H1 (cell line): ENCODE measurements around the gene MSANTD2. TPM values are rescaled to one million over a fixed set of nuclear protein-coding genes. Genes with fewer than 3 reads are reported as not detected.

ENCODE experiments used
- CTCF ChIA-PET: fragments of 300-600 bp; sonication (Branson Sonifier 250); formaldehyde crosslinking; loops from one replicate; lab custom pipeline; 2021; ENCODE audit not compliant: partially characterized antibody; lab: Charles Lee
- POLR2A ChIA-PET: fragments of 300-600 bp; sonication (Branson Sonifier 250); formaldehyde crosslinking; loops from one replicate; lab custom pipeline; 2021; ENCODE audit warnings: inconsistent platforms; ENCODE audit not compliant: partially characterized antibody; lab: Charles Lee
- DNase-seq, 2 experiments: peaks; one replicate each; pipeline versions ENCODE4 v3.0.0 to v3.0.0-alpha.2; 2010 to 2022; ENCODE audit warnings: low spot score in 2 of 2, low read depth in 1 of 2, mixed read lengths in 1 of 2
- FAIRE-seq: peaks from 2 replicates; lab custom pipeline; 2011; peaks lifted over from hg19 to GRCh38; lab: Jason Lieb, UNC
- H2AFZ ChIP-seq: 2 replicates; pipeline ENCODE4 v1.8.1; 2012; ENCODE audit warnings: low read length, inconsistent platforms
- H2AK5ac ChIP-seq: 2 replicates; pipeline ENCODE4 v1.6.1; 2013; ENCODE audit warnings: low read depth, low read length
- H2BK120ac ChIP-seq: replicated peaks from 2 replicates; pipeline ENCODE3; 2013; ENCODE audit warnings: low read depth, low read length, inconsistent platforms
- H2BK12ac ChIP-seq: 2 replicates; pipeline ENCODE4 v1.6.1; 2013; ENCODE audit warnings: low read depth, low read length
- H2BK15ac ChIP-seq: 2 replicates; pipeline ENCODE4 v1.6.1; 2013; ENCODE audit warnings: low read length
- H2BK20ac ChIP-seq: 2 replicates; pipeline ENCODE4 v1.6.1; 2013; ENCODE audit warnings: low read length
- H2BK5ac ChIP-seq: 2 replicates; pipeline ENCODE4 v1.6.1; 2013; ENCODE audit warnings: low read depth, low read length
- H3K14ac ChIP-seq: 2 replicates; pipeline ENCODE4 v1.6.1; 2013; ENCODE audit warnings: inconsistent platforms; ENCODE audit not compliant: insufficient read length
- H3K18ac ChIP-seq: 2 replicates; pipeline ENCODE4 v1.6.1; 2013; ENCODE audit warnings: low read length; ENCODE audit errors: extremely low read depth
- H3K23ac ChIP-seq: 2 replicates; pipeline ENCODE4 v1.6.1; 2013; ENCODE audit warnings: inconsistent platforms; ENCODE audit not compliant: insufficient read length
- H3K23me2 ChIP-seq: 2 replicates; pipeline ENCODE4 v1.6.1; 2013; ENCODE audit warnings: low read depth, low read length
- H3K27ac ChIP-seq: 2 replicates; pipeline ENCODE4 v1.6.1; 2011; ENCODE audit warnings: low read depth, low read length, inconsistent platforms
- H3K27me3 ChIP-seq, 4 experiments: replicated peaks in 1 of 4; 1 replicate in 1 of 4; 2 replicates in 3 of 4; pipeline versions ENCODE4 v1.6.1 to v1.8.1; 2011 to 2013; ENCODE audit warnings: low read length in 3 of 4, mild to moderate bottlenecking in 3 of 4, inconsistent platforms in 2 of 4, mixed read lengths in 2 of 4, moderate library complexity in 1 of 4; ENCODE audit not compliant: control insufficient read depth in 3 of 4, insufficient read depth in 3 of 4; ENCODE audit errors: extremely low read depth in 1 of 4
- H3K36me3 ChIP-seq, 4 experiments: 2 replicates each; pipeline versions ENCODE4 v1.6.1 to v1.8.1; 2011 to 2013; ENCODE audit warnings: mild to moderate bottlenecking in 4 of 4, low read length in 3 of 4, moderate library complexity in 2 of 4, control low read depth in 1 of 4, inconsistent platforms in 1 of 4; ENCODE audit not compliant: insufficient read depth in 4 of 4, control insufficient read depth in 2 of 4
- H3K4ac ChIP-seq: replicated peaks from 2 replicates; pipeline ENCODE3; 2013; ENCODE audit warnings: low read length, low read depth, mixed read lengths, inconsistent platforms; ENCODE audit not compliant: insufficient read length
- H3K4me1 ChIP-seq, 4 experiments: replicated peaks in 1 of 4; 1 replicate in 1 of 4; 2 replicates in 3 of 4; pipeline versions ENCODE4 v1.6.1 to v1.8.1; 2011 to 2013; ENCODE audit warnings: low read length in 3 of 4, inconsistent platforms in 2 of 4, mixed read lengths in 1 of 4; ENCODE audit not compliant: insufficient read depth in 4 of 4, control insufficient read depth in 3 of 4
- H3K4me2 ChIP-seq, 2 experiments: 2 replicates each; pipeline versions ENCODE4 v1.6.1 to v1.8.1; 2011 to 2013; ENCODE audit warnings: low read depth in 2 of 2, low read length in 2 of 2, control low read depth in 1 of 2, inconsistent platforms in 1 of 2, mild to moderate bottlenecking in 1 of 2; ENCODE audit not compliant: insufficient read depth in 1 of 2
- H3K4me3 ChIP-seq, 4 experiments: fragments of 200-600, 300-600 bp in 1 of 4; sonication (generic), shearing (Covaris generic), sonication (Bioruptor Twin) in 1 of 4; 2 replicates each; pipeline versions ENCODE4 v1.5.1 to v1.8.1; 2011 to 2016; ENCODE audit warnings: low read length in 4 of 4, low read depth in 3 of 4, control low read depth in 2 of 4, inconsistent platforms in 2 of 4, mild to moderate bottlenecking in 2 of 4, mixed read lengths in 1 of 4, moderate library complexity in 1 of 4; ENCODE audit not compliant: insufficient read depth in 2 of 4; ENCODE audit errors: extremely low read depth in 1 of 4
- H3K56ac ChIP-seq: replicated peaks from 2 replicates; pipeline ENCODE3; 2013; ENCODE audit warnings: low read depth, mild to moderate bottlenecking, mixed read lengths, low read length, inconsistent platforms; ENCODE audit not compliant: insufficient read length
- H3K79me1 ChIP-seq: 2 replicates; pipeline ENCODE4 v1.6.1; 2013; ENCODE audit warnings: low read depth, low read length, control low read depth
- H3K79me2 ChIP-seq, 2 experiments: 2 replicates each; pipeline versions ENCODE4 v1.6.1 to v1.8.1; 2012 to 2013; ENCODE audit warnings: low read length in 2 of 2, mild to moderate bottlenecking in 2 of 2, inconsistent platforms in 1 of 2; ENCODE audit not compliant: insufficient read depth in 2 of 2, control insufficient read depth in 1 of 2
- H3K9ac ChIP-seq, 4 experiments: replicated peaks in 1 of 4; 1 replicate in 1 of 4; 2 replicates in 3 of 4; pipeline versions ENCODE4 v1.6.1 to v1.8.1; 2011 to 2013; ENCODE audit warnings: low read depth in 3 of 4, low read length in 3 of 4, control low read depth in 2 of 4, mild to moderate bottlenecking in 2 of 4, moderate library complexity in 2 of 4, inconsistent platforms in 1 of 4; ENCODE audit errors: extremely low read depth in 1 of 4
- H3K9me3 ChIP-seq, 2 experiments: 2 replicates each; pipeline versions ENCODE4 v1.6.1 to v1.8.1; 2012 to 2013; ENCODE audit warnings: mild to moderate bottlenecking in 2 of 2, moderate library complexity in 2 of 2, control low read depth in 1 of 2, inconsistent platforms in 1 of 2, low read depth in 1 of 2, low read length in 1 of 2, mixed read lengths in 1 of 2; ENCODE audit not compliant: insufficient read depth in 2 of 2
- H4K20me1 ChIP-seq, 2 experiments: replicated peaks in 1 of 2; 2 replicates each; pipeline versions ENCODE3 to v1.8.1; 2011 to 2013; ENCODE audit warnings: inconsistent platforms in 2 of 2, low read length in 2 of 2, mild to moderate bottlenecking in 1 of 2; ENCODE audit not compliant: insufficient read depth in 2 of 2, control insufficient read depth in 1 of 2
- H4K5ac ChIP-seq: 2 replicates; pipeline ENCODE4 v1.6.1; 2013; ENCODE audit warnings: low read length, low read depth, mixed read lengths, inconsistent platforms; ENCODE audit not compliant: insufficient read length
- H4K8ac ChIP-seq: 2 replicates; pipeline ENCODE4 v1.8.0; 2013; ENCODE audit warnings: mild to moderate bottlenecking, moderate library complexity, low read length, inconsistent platforms; ENCODE audit not compliant: insufficient read depth; ENCODE audit errors: extremely low read depth
- H4K91ac ChIP-seq: replicated peaks from 2 replicates; pipeline ENCODE3; 2013; ENCODE audit warnings: low read length, mixed read lengths, inconsistent platforms; ENCODE audit not compliant: insufficient read length
- BCL11A ChIP-seq, 2 experiments: IDR thresholded peaks; one replicate each; pipeline ENCODE4 v1.6.1; 2011; ENCODE audit warnings: low read depth in 2 of 2, low read length in 2 of 2, mild to moderate bottlenecking in 2 of 2
- EGR1 ChIP-seq: IDR thresholded peaks from 2 replicates; pipeline ENCODE4 v1.6.1; 2011; ENCODE audit warnings: low read depth, low read length, borderline replicate concordance
- TAF7 ChIP-seq: optimal IDR thresholded peaks from 2 replicates; pipeline ENCODE3; 2011; ENCODE audit warnings: low read depth, mild to moderate bottlenecking, inconsistent platforms, low read length, moderate library complexity, borderline replicate concordance
- WGBS, 2 experiments: shearing (Covaris generic) in 1 of 2; methylation state at CpG; one replicate each; pipeline versions ENCODE4 v1.1.6 to v1.1.7; 2013 to 2015; ENCODE audit warnings: low lambda C conversion rate in 2 of 2, mixed read lengths in 2 of 2, inconsistent platforms in 1 of 2, low coverage in 1 of 2, missing lambda C conversion rate in 1 of 2; ENCODE audit not compliant: insufficient replicate concordance in 2 of 2, insufficient coverage in 1 of 2, insufficient read length in 1 of 2; ENCODE audit errors: extremely low coverage in 1 of 2, missing lambda C conversion rate in 1 of 2; 5-methylcytosine and 5-hydroxymethylcytosine counted together
- polyA plus RNA-seq, 7 experiments: library from polyadenylated mRNA; depleted of rRNA in 3 of 7; stranded (reverse) in 5 of 7; unstranded in 2 of 7; fragments of >200 nt in 5 of 7; fragments of 200-250 nt in 2 of 7; gene quantifications; 1 replicate in 5 of 7; 2 replicates in 1 of 7; 4 replicates in 1 of 7; pipeline versions ENCODE4 v1.2.1 to v1.2.3, GENCODE V29; 2011 to 2013; ENCODE audit warnings: missing spikeins in 2 of 7, mixed read lengths in 2 of 7
- total RNA-seq: library from RNA; stranded (reverse); fragmentation: NEBNext Ultra II Directional; extraction: Animal tissue kit (Norgen Biotek cat#: 25700); gene quantifications from 2 replicates; pipeline ENCODE4 v1.2.1, GENCODE V29; 2021

The MSANTD2 gene
- total and polyA plus RNA-seq, 2 of the 8 experiments (the other 6 are each of a cell fraction or from before 2014, with no cell fraction given): 8.2 to 15.9 TPM

DNA sequence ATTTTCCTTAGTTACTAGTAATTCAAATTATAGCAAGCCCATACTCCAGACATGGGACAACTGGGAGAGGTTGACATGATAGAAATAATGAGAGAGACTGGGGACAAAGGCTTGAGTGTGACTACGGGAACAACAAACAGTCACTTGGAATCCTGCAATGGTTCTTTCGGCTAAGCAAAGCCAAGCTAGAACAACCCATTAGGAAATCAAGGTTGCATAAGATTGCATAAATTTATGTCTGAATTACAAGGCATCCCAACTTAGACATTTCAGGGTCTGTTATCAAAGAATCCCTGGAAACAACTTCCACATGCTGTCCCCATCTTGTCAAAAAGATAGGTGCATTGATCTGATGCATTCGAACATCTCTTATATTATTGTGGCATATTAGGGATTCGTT is 70.6 kb downstream of the MSANTD2 start:
- Histone ChIP-seq H3K79me2 (no peaks in the 10 kb centered on the region), H4K20me1 (no peaks in the 10 kb centered on the region), H3K27me3 (peaks cover 0 to 6% (median 4%) of the 10 kb centered on the region in 4 experiments; a peak in 5 of 7 replicates), H2BK5ac (no peak overlapping the region), H2AK5ac (no peak overlapping the region), H3K23ac (no peak overlapping the region), H3K4me2 (no peak overlapping the region), H3K14ac (no peak overlapping the region), H2BK120ac (no peak overlapping the region), H3K4me3 (no peak overlapping the region), H3K4me1 (peaks cover 8 to 15% (median 10%) of the 10 kb centered on the region in 4 experiments), H3K23me2 (no peaks in the 10 kb centered on the region; the same call in 1 of the 2 replicates), H2AFZ (no peak overlapping the region), H3K79me1 (no peaks in the 10 kb centered on the region), H3K18ac (no peak overlapping the region), H3K9ac (no peak overlapping the region), H3K27ac (no peak overlapping the region), H4K8ac (no peak overlapping the region), H3K36me3 (no peaks in the 10 kb centered on the region), H2BK12ac (no peak overlapping the region), H4K5ac (no peak overlapping the region), H2BK15ac (no peak overlapping the region), H4K91ac (no peak overlapping the region), H3K56ac (no peak overlapping the region), H3K4ac (no peak overlapping the region), H3K9me3 (no peaks in the 10 kb centered on the region), H2BK20ac (no peak overlapping the region)
- DNase-seq (no peak), FAIRE-seq (no peak)
- whole genome bisulfite sequencing, 2 experiments: 78% methylated on average over 4 of the region's 4 CpGs; no CpG with 5 or more reads in 1 of the 2 experiments
- ChIA-PET CTCF (interaction anchor here (1.4 to 21.1 kb wide), 3 partner anchors 12 to 60 kb away, joined by 3 to 382 read pairs (median 6); partner anchors contain the start of genes ESAM and VSIG2), POLR2A (interaction anchor here (0.6 to 0.9 kb wide), 2 partner anchors 10 to 12 kb away, joined by 3 read pairs; partner anchors contain the start of gene NRGN)
- no peak for TF ChIP-seq BCL11A (IDR thresholded peaks at IDR 0.05; ENCODE audit: low read depth in 2 of 2, low read length in 2 of 2)
- no peak for TF ChIP-seq EGR1
- no peak for TF ChIP-seq TAF7
